Upper lobe of left lung (tissue), 6 donors: ENCODE results near the gene SLC4A4. TPM values are rescaled to one million over a fixed set of nuclear protein-coding genes. Genes with fewer than 3 reads are reported as not detected.

Source experiments
- ATAC-seq, 2 donors: fragments of 200-7000 bp; cut with Tn5 transposase; one replicate each; pipeline ENCODE4 v1.9.1; 2022; ENCODE audit warnings: mild to moderate bottlenecking in 2 of 2, moderate library complexity in 2 of 2; ENCODE audit not compliant: low FRiP score in 2 of 2
- DNase-seq, 2 donors: peaks; one replicate each; pipeline ENCODE4 v3.0.0-alpha.2; 2019 to 2020
- H3K27ac ChIP-seq, 4 donors: fragments of 200-600 bp; sonication (generic); one replicate each; pipeline ENCODE4 v1.5.1; 2016 to 2019
- H3K27me3 ChIP-seq, 4 donors: fragments of 200-600 bp; sonication (generic); one replicate each; pipeline ENCODE4 v1.5.1; 2017 to 2019
- H3K36me3 ChIP-seq, 4 donors: fragments of 200-600 bp; sonication (generic); one replicate each; pipeline ENCODE4 v1.5.1; 2016 to 2019
- H3K4me1 ChIP-seq, 4 donors: fragments of 200-600 bp; sonication (generic); one replicate each; pipeline ENCODE4 v1.5.1; 2018 to 2019
- H3K4me3 ChIP-seq, 4 donors: fragments of 200-600 bp; sonication (generic); one replicate each; pipeline ENCODE4 v1.5.1; 2017 to 2019; ENCODE audit warnings: mild to moderate bottlenecking in 2 of 4, moderate library complexity in 1 of 4
- H3K9me3 ChIP-seq, 4 donors: fragments of 200-600 bp; sonication (generic); one replicate each; pipeline ENCODE4 v1.5.1; 2018 to 2019
- EP300 ChIP-seq, 4 donors: sonication (generic); formaldehyde crosslinking; IDR thresholded peaks; one replicate each; pipeline ENCODE4 v1.5.1; 2017; ENCODE audit warnings: antibody characterized with exemption in 4 of 4, control low read depth in 2 of 4
- POLR2A ChIP-seq, 4 donors: fragments of 450-650 bp; IDR thresholded peaks; one replicate each; pipeline ENCODE4 v1.5.1; 2016 to 2017; ENCODE audit warnings: antibody characterized with exemption in 4 of 4, mild to moderate bottlenecking in 2 of 4
- POLR2AphosphoS5 ChIP-seq, 2 donors: sonication (generic); formaldehyde crosslinking; IDR thresholded peaks; one replicate each; pipeline ENCODE4 v1.5.1; 2017; ENCODE audit warnings: antibody characterized with exemption in 2 of 2
- WGBS, 2 donors: methylation state at CpG; one replicate each; pipeline ENCODE4 v1.1.5; 2017 to 2018; 5-methylcytosine and 5-hydroxymethylcytosine counted together
- total RNA-seq, 6 donors: library from RNA; depleted of rRNA in 4 of 6; stranded (reverse); fragments of >200 nt in 4 of 6; gene quantifications; one replicate each; pipeline versions ENCODE4 v1.1.0 to v1.2.1, GENCODE V29; 2016 to 2021
- TF ChIP-seq, protein P1 (sequence below), 6 experiments: fragments of 450-650 bp in 4 of 6; fragments of 200-600 bp in 2 of 6; sonication (generic) in 2 of 6; IDR thresholded peaks; one replicate each; pipeline ENCODE4 v1.5.1; 2016 to 2019; ENCODE audit warnings: antibody characterized with exemption in 6 of 6
- donor health status: DM: no; HTN: no; CAD: no; lungs with moderate emphysema.
- donor health status: DM: no; HTN: yes; CAD: no; lungs with severe emphysema.

Gene SLC4A4
- total RNA-seq, 6 donors from 2014 or later = 9.2 to 31.4 (median 21.1) TPM

DNA sequence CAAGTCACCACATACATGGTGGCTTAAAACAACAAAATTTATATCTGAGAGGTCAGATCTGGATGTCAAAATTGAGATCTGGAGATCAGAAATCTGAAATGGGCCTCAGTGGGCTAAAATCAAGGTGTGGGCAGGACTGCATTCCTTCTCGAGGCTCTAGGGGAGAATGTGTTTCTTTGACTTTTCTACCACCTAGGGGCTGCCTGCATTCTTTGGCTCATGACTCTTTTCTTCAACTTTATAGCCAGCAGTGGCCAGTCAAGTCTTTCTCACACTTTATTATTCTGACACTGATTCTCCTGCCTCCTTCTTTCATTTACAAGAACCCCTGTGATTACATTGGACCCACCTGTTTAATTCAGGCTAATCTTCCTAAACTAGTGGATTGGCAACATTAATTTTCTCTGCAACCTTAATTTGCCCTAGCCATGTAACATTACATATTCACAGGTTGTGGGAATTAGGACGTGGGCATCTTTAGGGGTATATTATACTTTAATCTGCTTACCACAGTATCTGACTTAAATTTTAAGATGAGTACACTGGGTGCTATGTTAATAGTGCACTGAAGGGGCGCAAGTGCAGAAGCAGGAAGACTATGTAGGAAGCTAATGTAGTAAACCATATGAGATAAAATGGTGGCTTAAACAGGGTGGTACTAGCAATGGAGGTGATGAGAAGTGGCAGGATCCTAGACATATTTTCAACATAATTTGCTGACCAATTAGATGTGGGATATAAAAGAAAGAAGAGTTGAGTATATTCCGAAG lies 188.0 kb downstream of the SLC4A4 start:
- no peaks in the 10 kb centered on the region for H3K4me1 ChIP-seq
- ATAC-seq = no peak

DNA sequence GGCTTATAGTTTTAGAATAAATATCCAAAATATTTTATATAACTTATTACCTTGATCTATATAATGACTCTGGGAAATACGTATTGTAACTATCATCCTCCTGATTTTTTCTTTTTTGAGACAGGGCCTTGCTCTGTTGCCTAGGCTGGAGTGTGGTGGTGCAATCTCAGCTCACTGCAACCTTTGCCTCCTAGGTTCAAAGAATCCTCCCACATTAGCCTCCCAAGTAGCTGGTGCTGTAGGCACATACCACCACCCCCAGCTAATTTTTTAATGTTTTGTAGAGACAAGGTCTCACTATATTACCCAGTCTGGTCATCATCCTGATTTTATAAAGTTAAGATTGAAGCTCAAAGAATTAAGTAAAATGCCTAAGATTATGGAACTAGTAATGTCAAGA lies 193.6 kb downstream of the SLC4A4 start:
- 96 to 100% methylated on average over 1 of the region's 1 CpG for WGBS, 2 donors

More for the DNA sequence above, 188.0 kb downstream of the SLC4A4 start:
- Histone ChIP-seq H3K27me3 (no peaks in the 10 kb centered on the region), H3K36me3 (no peaks in the 10 kb centered on the region), H3K9me3 (no peaks in the 10 kb centered on the region), H3K4me3 (no peak overlapping the region), H3K27ac (no peak overlapping the region)
- TF ChIP-seq POLR2AphosphoS5 (IDR thresholded peaks at IDR 0.05) = no peak
- no peak for DNase-seq
- 81% methylated on average over 4 of the region's 4 CpGs for WGBS, 2 donors

GRCh38 chr4:71533121-71533520 lies 194.3 kb downstream of the SLC4A4 start:
- no peak for TF ChIP-seq POLR2A (IDR thresholded peaks at IDR 0.05)
- TF ChIP-seq EP300 (IDR thresholded peaks at IDR 0.05) = no peak
- TF ChIP-seq POLR2AphosphoS5 (IDR thresholded peaks at IDR 0.05) = no peak
- TF ChIP-seq, protein P1, sequence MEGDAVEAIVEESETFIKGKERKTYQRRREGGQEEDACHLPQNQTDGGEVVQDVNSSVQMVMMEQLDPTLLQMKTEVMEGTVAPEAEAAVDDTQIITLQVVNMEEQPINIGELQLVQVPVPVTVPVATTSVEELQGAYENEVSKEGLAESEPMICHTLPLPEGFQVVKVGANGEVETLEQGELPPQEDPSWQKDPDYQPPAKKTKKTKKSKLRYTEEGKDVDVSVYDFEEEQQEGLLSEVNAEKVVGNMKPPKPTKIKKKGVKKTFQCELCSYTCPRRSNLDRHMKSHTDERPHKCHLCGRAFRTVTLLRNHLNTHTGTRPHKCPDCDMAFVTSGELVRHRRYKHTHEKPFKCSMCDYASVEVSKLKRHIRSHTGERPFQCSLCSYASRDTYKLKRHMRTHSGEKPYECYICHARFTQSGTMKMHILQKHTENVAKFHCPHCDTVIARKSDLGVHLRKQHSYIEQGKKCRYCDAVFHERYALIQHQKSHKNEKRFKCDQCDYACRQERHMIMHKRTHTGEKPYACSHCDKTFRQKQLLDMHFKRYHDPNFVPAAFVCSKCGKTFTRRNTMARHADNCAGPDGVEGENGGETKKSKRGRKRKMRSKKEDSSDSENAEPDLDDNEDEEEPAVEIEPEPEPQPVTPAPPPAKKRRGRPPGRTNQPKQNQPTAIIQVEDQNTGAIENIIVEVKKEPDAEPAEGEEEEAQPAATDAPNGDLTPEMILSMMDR (IDR thresholded peaks at IDR 0.05) = no peak
- H3K27me3 ChIP-seq = no peaks in the 10 kb centered on the region
- 94 to 100% methylated on average over 1 of the region's 1 CpG for WGBS, 2 donors
- H3K4me3 ChIP-seq = no peak overlapping the region
- H3K36me3 ChIP-seq = no peaks in the 10 kb centered on the region
- H3K9me3 ChIP-seq = no peaks in the 10 kb centered on the region
- H3K27ac ChIP-seq = no peak overlapping the region
- no peak for ATAC-seq
- H3K4me1 ChIP-seq = no peaks in the 10 kb centered on the region
- DNase-seq = no peak

More for the DNA sequence above, 193.6 kb downstream of the SLC4A4 start:
- DNase-seq (no peak), ATAC-seq (no peak)
- no peaks in the 10 kb centered on the region for H3K27me3 ChIP-seq
- no peak for TF ChIP-seq POLR2A (IDR thresholded peaks at IDR 0.05)
- TF ChIP-seq, protein P1 (IDR thresholded peaks at IDR 0.05) = no peak
- no peak for TF ChIP-seq POLR2AphosphoS5 (IDR thresholded peaks at IDR 0.05)
- H3K27ac ChIP-seq = no peak overlapping the region
- H3K36me3 ChIP-seq = no peaks in the 10 kb centered on the region
- no peaks in the 10 kb centered on the region for H3K9me3 ChIP-seq
- H3K4me3 ChIP-seq = no peak overlapping the region
- H3K4me1 ChIP-seq = no peaks in the 10 kb centered on the region

- H3K4me3 ChIP-seq = no peak overlapping the region
- WGBS, 2 donors = 93% methylated on average over 6 of the region's 6 CpGs
- no peaks in the 10 kb centered on the region for H3K27me3 ChIP-seq
- ATAC-seq (no peak), DNase-seq (no peak)
- TF ChIP-seq POLR2A (IDR thresholded peaks at IDR 0.05) (no peak), POLR2AphosphoS5 (IDR thresholded peaks at IDR 0.05) (no peak), EP300 (IDR thresholded peaks at IDR 0.05) (no peak)
- TF ChIP-seq, protein P1 (IDR thresholded peaks at IDR 0.05) = no peak
- H3K4me1 ChIP-seq = no peaks in the 10 kb centered on the region
- H3K27ac ChIP-seq = no peak overlapping the region
- no peaks in the 10 kb centered on the region for H3K36me3 ChIP-seq
- no peaks in the 10 kb centered on the region for H3K9me3 ChIP-seq
Measured at GRCh38 chr4:71537551-71538065, 198.8 kb downstream of the SLC4A4 start.

DNA sequence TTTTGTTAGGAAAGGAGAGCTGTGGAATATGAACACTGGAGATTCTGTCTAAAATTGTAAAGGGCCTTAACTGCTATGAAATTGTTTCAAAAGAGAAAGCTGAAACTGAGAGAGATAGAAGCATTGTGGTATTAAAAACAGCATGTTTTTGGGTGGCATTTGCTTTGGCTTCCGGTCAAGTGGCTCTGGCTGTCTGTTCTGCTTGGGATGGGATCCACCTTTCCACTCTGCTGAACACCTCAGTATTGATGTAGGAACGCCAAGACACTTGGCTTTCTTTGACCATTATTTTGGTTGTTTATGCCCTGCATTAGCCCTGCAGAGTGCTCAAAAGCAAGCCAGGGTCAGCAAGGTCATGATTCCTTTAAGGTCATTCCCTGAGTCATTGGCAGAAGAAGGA lies 199.7 kb downstream of the SLC4A4 start:
- Histone ChIP-seq H3K4me3 (no peak overlapping the region), H3K9me3 (no peaks in the 10 kb centered on the region), H3K27me3 (no peaks in the 10 kb centered on the region), H3K36me3 (no peaks in the 10 kb centered on the region), H3K4me1 (no peaks in the 10 kb centered on the region), H3K27ac (no peak overlapping the region)
- no peak for TF ChIP-seq EP300 (IDR thresholded peaks at IDR 0.05)
- no peak for TF ChIP-seq POLR2A (IDR thresholded peaks at IDR 0.05)
- TF ChIP-seq, protein P1 (IDR thresholded peaks at IDR 0.05) = no peak
- no peak for TF ChIP-seq POLR2AphosphoS5 (IDR thresholded peaks at IDR 0.05)
- WGBS, 2 donors = 75 to 76% methylated on average over 2 of the region's 2 CpGs
- no peak for ATAC-seq
- no peak for DNase-seq
